GM23338 (cell line): ENCODE results near the gene JAG2. TPM values are rescaled to one million over a fixed set of nuclear protein-coding genes. Genes with fewer than 3 reads are reported as not detected.

ENCODE experiments used
- ATAC-seq: fragments of 200-7000 bp; cut with Tn5 transposase; 3 replicates; pipeline ENCODE4 v1.9.1; 2020
- DNase-seq: peaks from one replicate; pipeline ENCODE4 v3.0.0-alpha.2; 2015; ENCODE audit warnings: low spot score
- H2AFZ ChIP-seq: fragments of 200-600 bp; sonication (generic); 2 replicates; pipeline ENCODE4 v1.8.0; 2016; ENCODE audit warnings: antibody characterized with exemption, mild to moderate bottlenecking, moderate library complexity
- H3F3A ChIP-seq: fragments of 200-600 bp; sonication (generic); replicated peaks from 2 replicates; pipeline ENCODE4 v1.8.0; 2017; ENCODE audit warnings: antibody characterized with exemption, mixed run types, low read depth
- H3K27ac ChIP-seq: fragments of 200-600 bp; sonication (generic); 2 replicates; pipeline ENCODE4 v1.6.1; 2016; ENCODE audit warnings: low read depth
- H3K27me3 ChIP-seq: fragments of 200-600 bp; sonication (generic); 2 replicates; pipeline ENCODE4 v1.8.0; 2016; ENCODE audit warnings: mild to moderate bottlenecking, mixed run types, moderate library complexity; ENCODE audit not compliant: insufficient read depth
- H3K36me3 ChIP-seq: fragments of 200-600 bp; sonication (generic); 2 replicates; pipeline ENCODE4 v1.8.0; 2016; ENCODE audit warnings: mild to moderate bottlenecking; ENCODE audit not compliant: insufficient read depth
- H3K4me1 ChIP-seq: fragments of 200-600 bp; sonication (generic); 2 replicates; pipeline ENCODE4 v1.8.0; 2016; ENCODE audit warnings: mild to moderate bottlenecking, moderate library complexity; ENCODE audit not compliant: insufficient read depth
- H3K4me2 ChIP-seq: fragments of 200-600 bp; sonication (generic); 2 replicates; pipeline ENCODE4 v1.7.1; 2017; ENCODE audit warnings: mixed run types
- H3K4me3 ChIP-seq: fragments of 200-600 bp; sonication (generic); 2 replicates; pipeline ENCODE4 v1.6.1; 2016; ENCODE audit warnings: mixed run types
- H3K79me2 ChIP-seq: fragments of 200-600 bp; sonication (generic); replicated peaks from 2 replicates; pipeline ENCODE4 v1.8.0; 2017; ENCODE audit warnings: mild to moderate bottlenecking; ENCODE audit not compliant: insufficient read depth
- H3K9me2 ChIP-seq: fragments of 200-600 bp; sonication (generic); 2 replicates; pipeline ENCODE4 v1.8.0; 2017; ENCODE audit not compliant: insufficient read depth
- H4K20me1 ChIP-seq: fragments of 200-600 bp; sonication (generic); replicated peaks from 2 replicates; pipeline ENCODE4 v1.8.0; 2017; ENCODE audit warnings: mild to moderate bottlenecking; ENCODE audit not compliant: insufficient read depth
- H3K27ac Mint-ChIP-seq: 2 replicates; pipeline ENCODE4 v1.8.0; 2020; ENCODE audit warnings: inconsistent platforms, mild to moderate bottlenecking, moderate library complexity, mixed read lengths
- H3K27me3 Mint-ChIP-seq: 3 replicates; pipeline ENCODE4 v1.8.0; 2022; ENCODE audit warnings: low read depth, mild to moderate bottlenecking, moderate library complexity, mixed read lengths, inconsistent platforms; ENCODE audit not compliant: insufficient read depth, poor library complexity
- H3K36me3 Mint-ChIP-seq: 3 replicates; pipeline ENCODE4 v1.8.0; 2021; ENCODE audit warnings: low read depth, mild to moderate bottlenecking, inconsistent platforms, moderate library complexity, mixed read lengths
- H3K4me1 Mint-ChIP-seq: 3 replicates; pipeline ENCODE4 v1.8.0; 2020; ENCODE audit warnings: mild to moderate bottlenecking, inconsistent platforms, mixed read lengths
- H3K4me3 Mint-ChIP-seq: 3 replicates; pipeline ENCODE4 v1.8.0; 2021; ENCODE audit warnings: moderate library complexity, mild to moderate bottlenecking, inconsistent platforms, mixed read lengths
- H3K9me3 Mint-ChIP-seq: 3 replicates; pipeline ENCODE4 v1.8.0; 2020; ENCODE audit warnings: moderate library complexity, mild to moderate bottlenecking, inconsistent platforms, mixed read lengths
- CREB1 ChIP-seq: fragments of 250-450 bp; sonication (Bioruptor Pico); IDR thresholded peaks from 2 replicates; pipeline ENCODE4 v1.5.0; 2020; ENCODE audit warnings: low read depth, mild to moderate bottlenecking, moderate library complexity
- CTCF ChIP-seq, 2 experiments: fragments of 200-600 bp in 1 of 2; sonication (generic) in 1 of 2; conservative IDR thresholded peaks; 2 replicates each; pipeline versions ENCODE4 v1.5.1 to v1.6.1; 2016 to 2017; ENCODE audit warnings: antibody characterized with exemption in 2 of 2, low read depth in 2 of 2, mild to moderate bottlenecking in 2 of 2, moderate library complexity in 1 of 2
- EZH2 ChIP-seq: fragments of 200-600 bp; sonication (generic); IDR thresholded peaks from one replicate; pipeline ENCODE4 v1.8.0; 2017; ENCODE audit warnings: antibody characterized with exemption, mild to moderate bottlenecking, low read depth; ENCODE audit not compliant: unreplicated experiment
- EZH2phosphoT487 ChIP-seq: fragments of 200-600 bp; sonication (generic); IDR thresholded peaks from one replicate; pipeline ENCODE4 v1.8.1; 2018; ENCODE audit warnings: antibody characterized with exemption; ENCODE audit not compliant: unreplicated experiment
- JUNB ChIP-seq: IDR thresholded peaks from one replicate; pipeline ENCODE4 v1.6.1; 2016; ENCODE audit warnings: antibody characterized with exemption; ENCODE audit not compliant: unreplicated experiment
- NANOG ChIP-seq: IDR thresholded peaks from 2 replicates; pipeline ENCODE4 v1.6.1; 2016; ENCODE audit warnings: antibody characterized with exemption, borderline replicate concordance
- POLR2AphosphoS5 ChIP-seq: IDR thresholded peaks from 2 replicates; pipeline ENCODE4 v1.6.1; 2016; ENCODE audit warnings: antibody characterized with exemption, low read depth
- STAT1 ChIP-seq: IDR thresholded peaks from one replicate; pipeline ENCODE4 v1.6.1; 2016; ENCODE audit warnings: antibody characterized with exemption; ENCODE audit not compliant: unreplicated experiment
- ZNF114 ChIP-seq: fragments of 250-450 bp; sonication (Bioruptor Pico); IDR thresholded peaks from 2 replicates; pipeline ENCODE4 v1.5.0; 2020; ENCODE audit warnings: mild to moderate bottlenecking, moderate library complexity
- ZNF331 ChIP-seq: fragments of 250-450 bp; sonication (Bioruptor Pico); IDR thresholded peaks from 2 replicates; pipeline ENCODE4 v1.5.0; 2020; ENCODE audit warnings: low read depth, mild to moderate bottlenecking, moderate library complexity
- polyA plus RNA-seq: library from polyadenylated mRNA; unstranded; fragments of >200 nt; fragmentation: Nextera tagmentation; extraction: Ambion mirVana; gene quantifications from 2 replicates; pipeline ENCODE4 v1.2.1, GENCODE V29; 2016
- total RNA-seq: library from RNA; depleted of rRNA; stranded (reverse); fragments of >200 nt; shearing (Covaris generic); gene quantifications from 2 replicates; pipeline ENCODE4 v1.2.3, GENCODE V29; 2014
- TF ChIP-seq, protein P1 (sequence below): IDR thresholded peaks from 2 replicates; pipeline ENCODE4 v1.6.1; 2016; ENCODE audit warnings: antibody characterized with exemption
- TF ChIP-seq, protein P2 (sequence below): fragments of 250-450 bp; sonication (Bioruptor Pico); IDR thresholded peaks from 2 replicates; pipeline ENCODE4 v1.5.0; 2020; ENCODE audit warnings: mild to moderate bottlenecking, moderate library complexity
- TF ChIP-seq, protein P3 (sequence below): IDR thresholded peaks from one replicate; pipeline ENCODE4 v1.6.1; 2018; ENCODE audit warnings: antibody characterized with exemption; ENCODE audit not compliant: unreplicated experiment

The JAG2 gene
- total and polyA plus RNA-seq, 2 experiments from 2014 or later, result 1.9 to 10.3 TPM

- H3F3A ChIP-seq, result no peaks in the 10 kb centered on the region
- no peak for DNase-seq
- H3K36me3 ChIP-seq, result no peaks in the 10 kb centered on the region
- no peaks in the 10 kb centered on the region for H3K79me2 ChIP-seq
- no peak overlapping the region for H3K27ac ChIP-seq
- H3K4me1 ChIP-seq, result no peaks in the 10 kb centered on the region; the same call in 1 of the 2 replicates
- Mint-ChIP-seq H3K9me3 (peaks cover 10% of the 10 kb centered on the region), H3K4me3 (no peak overlapping the region), H3K27ac (no peak overlapping the region), H3K27me3 (peaks cover 21% of the 10 kb centered on the region), H3K36me3 (no peaks in the 10 kb centered on the region), H3K4me1 (peaks cover 5% of the 10 kb centered on the region)
- no peak overlapping the region for H2AFZ ChIP-seq
- no peaks in the 10 kb centered on the region for H3K9me2 ChIP-seq
- H3K4me2 ChIP-seq, result no peak overlapping the region
- H3K27me3 ChIP-seq, result 0 out of 2 replicates have a peak, but pooled peaks cover 10% of the 10 kb centered on the region
- TF ChIP-seq ZNF331 (CRISPR knock-in tag), result no peak
- TF ChIP-seq EZH2, result no peak
- no peak for TF ChIP-seq STAT1
- TF ChIP-seq ZNF114 (CRISPR knock-in tag), result no peak
- TF ChIP-seq POLR2AphosphoS5, result no peak
- TF ChIP-seq NANOG, result no peak
- TF ChIP-seq, protein P1, sequence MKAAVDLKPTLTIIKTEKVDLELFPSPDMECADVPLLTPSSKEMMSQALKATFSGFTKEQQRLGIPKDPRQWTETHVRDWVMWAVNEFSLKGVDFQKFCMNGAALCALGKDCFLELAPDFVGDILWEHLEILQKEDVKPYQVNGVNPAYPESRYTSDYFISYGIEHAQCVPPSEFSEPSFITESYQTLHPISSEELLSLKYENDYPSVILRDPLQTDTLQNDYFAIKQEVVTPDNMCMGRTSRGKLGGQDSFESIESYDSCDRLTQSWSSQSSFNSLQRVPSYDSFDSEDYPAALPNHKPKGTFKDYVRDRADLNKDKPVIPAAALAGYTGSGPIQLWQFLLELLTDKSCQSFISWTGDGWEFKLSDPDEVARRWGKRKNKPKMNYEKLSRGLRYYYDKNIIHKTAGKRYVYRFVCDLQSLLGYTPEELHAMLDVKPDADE, result no peak
- TF ChIP-seq, protein P2, sequence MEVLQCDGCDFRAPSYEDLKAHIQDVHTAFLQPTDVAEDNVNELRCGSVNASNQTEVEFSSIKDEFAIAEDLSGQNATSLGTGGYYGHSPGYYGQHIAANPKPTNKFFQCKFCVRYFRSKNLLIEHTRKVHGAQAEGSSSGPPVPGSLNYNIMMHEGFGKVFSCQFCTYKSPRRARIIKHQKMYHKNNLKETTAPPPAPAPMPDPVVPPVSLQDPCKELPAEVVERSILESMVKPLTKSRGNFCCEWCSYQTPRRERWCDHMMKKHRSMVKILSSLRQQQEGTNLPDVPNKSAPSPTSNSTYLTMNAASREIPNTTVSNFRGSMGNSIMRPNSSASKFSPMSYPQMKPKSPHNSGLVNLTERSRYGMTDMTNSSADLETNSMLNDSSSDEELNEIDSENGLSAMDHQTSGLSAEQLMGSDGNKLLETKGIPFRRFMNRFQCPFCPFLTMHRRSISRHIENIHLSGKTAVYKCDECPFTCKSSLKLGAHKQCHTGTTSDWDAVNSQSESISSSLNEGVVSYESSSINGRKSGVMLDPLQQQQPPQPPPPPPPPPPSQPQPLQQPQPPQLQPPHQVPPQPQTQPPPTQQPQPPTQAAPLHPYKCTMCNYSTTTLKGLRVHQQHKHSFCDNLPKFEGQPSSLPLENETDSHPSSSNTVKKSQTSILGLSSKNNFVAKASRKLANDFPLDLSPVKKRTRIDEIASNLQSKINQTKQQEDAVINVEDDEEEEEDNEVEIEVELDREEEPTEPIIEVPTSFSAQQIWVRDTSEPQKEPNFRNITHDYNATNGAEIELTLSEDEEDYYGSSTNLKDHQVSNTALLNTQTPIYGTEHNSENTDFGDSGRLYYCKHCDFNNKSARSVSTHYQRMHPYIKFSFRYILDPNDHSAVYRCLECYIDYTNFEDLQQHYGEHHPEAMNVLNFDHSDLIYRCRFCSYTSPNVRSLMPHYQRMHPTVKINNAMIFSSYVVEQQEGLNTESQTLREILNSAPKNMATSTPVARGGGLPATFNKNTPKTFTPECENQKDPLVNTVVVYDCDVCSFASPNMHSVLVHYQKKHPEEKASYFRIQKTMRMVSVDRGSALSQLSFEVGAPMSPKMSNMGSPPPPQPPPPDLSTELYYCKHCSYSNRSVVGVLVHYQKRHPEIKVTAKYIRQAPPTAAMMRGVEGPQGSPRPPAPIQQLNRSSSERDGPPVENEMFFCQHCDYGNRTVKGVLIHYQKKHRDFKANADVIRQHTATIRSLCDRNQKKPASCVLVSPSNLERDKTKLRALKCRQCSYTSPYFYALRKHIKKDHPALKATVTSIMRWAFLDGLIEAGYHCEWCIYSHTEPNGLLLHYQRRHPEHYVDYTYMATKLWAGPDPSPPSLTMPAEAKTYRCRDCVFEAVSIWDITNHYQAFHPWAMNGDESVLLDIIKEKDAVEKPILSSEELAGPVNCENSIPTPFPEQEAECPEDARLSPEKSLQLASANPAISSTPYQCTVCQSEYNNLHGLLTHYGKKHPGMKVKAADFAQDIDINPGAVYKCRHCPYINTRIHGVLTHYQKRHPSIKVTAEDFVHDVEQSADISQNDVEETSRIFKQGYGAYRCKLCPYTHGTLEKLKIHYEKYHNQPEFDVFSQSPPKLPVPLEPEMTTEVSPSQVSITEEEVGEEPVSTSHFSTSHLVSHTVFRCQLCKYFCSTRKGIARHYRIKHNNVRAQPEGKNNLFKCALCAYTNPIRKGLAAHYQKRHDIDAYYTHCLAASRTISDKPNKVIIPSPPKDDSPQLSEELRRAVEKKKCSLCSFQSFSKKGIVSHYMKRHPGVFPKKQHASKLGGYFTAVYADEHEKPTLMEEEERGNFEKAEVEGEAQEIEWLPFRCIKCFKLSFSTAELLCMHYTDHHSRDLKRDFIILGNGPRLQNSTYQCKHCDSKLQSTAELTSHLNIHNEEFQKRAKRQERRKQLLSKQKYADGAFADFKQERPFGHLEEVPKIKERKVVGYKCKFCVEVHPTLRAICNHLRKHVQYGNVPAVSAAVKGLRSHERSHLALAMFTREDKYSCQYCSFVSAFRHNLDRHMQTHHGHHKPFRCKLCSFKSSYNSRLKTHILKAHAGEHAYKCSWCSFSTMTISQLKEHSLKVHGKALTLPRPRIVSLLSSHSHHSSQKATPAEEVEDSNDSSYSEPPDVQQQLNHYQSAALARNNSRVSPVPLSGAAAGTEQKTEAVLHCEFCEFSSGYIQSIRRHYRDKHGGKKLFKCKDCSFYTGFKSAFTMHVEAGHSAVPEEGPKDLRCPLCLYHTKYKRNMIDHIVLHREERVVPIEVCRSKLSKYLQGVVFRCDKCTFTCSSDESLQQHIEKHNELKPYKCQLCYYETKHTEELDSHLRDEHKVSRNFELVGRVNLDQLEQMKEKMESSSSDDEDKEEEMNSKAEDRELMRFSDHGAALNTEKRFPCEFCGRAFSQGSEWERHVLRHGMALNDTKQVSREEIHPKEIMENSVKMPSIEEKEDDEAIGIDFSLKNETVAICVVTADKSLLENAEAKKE (CRISPR knock-in tag), result no peak
- TF ChIP-seq JUNB, result no peak
- TF ChIP-seq EZH2phosphoT487, result no peak
- TF ChIP-seq CTCF (conservative IDR thresholded peaks at IDR 0.05; ENCODE audit: low read depth in 2 of 2), result no peak
- no peak for TF ChIP-seq CREB1 (CRISPR knock-in tag)
- TF ChIP-seq, protein P3, sequence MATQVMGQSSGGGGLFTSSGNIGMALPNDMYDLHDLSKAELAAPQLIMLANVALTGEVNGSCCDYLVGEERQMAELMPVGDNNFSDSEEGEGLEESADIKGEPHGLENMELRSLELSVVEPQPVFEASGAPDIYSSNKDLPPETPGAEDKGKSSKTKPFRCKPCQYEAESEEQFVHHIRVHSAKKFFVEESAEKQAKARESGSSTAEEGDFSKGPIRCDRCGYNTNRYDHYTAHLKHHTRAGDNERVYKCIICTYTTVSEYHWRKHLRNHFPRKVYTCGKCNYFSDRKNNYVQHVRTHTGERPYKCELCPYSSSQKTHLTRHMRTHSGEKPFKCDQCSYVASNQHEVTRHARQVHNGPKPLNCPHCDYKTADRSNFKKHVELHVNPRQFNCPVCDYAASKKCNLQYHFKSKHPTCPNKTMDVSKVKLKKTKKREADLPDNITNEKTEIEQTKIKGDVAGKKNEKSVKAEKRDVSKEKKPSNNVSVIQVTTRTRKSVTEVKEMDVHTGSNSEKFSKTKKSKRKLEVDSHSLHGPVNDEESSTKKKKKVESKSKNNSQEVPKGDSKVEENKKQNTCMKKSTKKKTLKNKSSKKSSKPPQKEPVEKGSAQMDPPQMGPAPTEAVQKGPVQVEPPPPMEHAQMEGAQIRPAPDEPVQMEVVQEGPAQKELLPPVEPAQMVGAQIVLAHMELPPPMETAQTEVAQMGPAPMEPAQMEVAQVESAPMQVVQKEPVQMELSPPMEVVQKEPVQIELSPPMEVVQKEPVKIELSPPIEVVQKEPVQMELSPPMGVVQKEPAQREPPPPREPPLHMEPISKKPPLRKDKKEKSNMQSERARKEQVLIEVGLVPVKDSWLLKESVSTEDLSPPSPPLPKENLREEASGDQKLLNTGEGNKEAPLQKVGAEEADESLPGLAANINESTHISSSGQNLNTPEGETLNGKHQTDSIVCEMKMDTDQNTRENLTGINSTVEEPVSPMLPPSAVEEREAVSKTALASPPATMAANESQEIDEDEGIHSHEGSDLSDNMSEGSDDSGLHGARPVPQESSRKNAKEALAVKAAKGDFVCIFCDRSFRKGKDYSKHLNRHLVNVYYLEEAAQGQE, result no peak
- ATAC-seq, result no peak
- no peak overlapping the region for H3K4me3 ChIP-seq
- H4K20me1 ChIP-seq, result no peaks in the 10 kb centered on the region
Observed at GRCh38 chr14:105185973-105186372, 17.4 kb upstream of the JAG2 start.
